Measurements from ENCODE around the gene CAMK2B.

- no peak for TF ChIP-seq CTCF (IDR thresholded peaks at IDR 0.05)
- no peak for TF ChIP-seq POLR2A (IDR thresholded peaks at IDR 0.05)
- no peak for TF ChIP-seq EP300 (IDR thresholded peaks at IDR 0.05)
These were observed 105.4 kb downstream of the CAMK2B start for GRCh38 chr7:44220046-44220357.
